Ovary (tissue), 3 donors: ENCODE measurements around the gene SH3RF3.

Source experiments
- EP300 ChIP-seq: sonication (generic); formaldehyde crosslinking; IDR thresholded peaks from one replicate; pipeline ENCODE4 v1.6.1; 2017; ENCODE audit warnings: antibody characterized with exemption
- POLR2A ChIP-seq: fragments of 450-650 bp; IDR thresholded peaks from one replicate; pipeline ENCODE4 v1.6.1; 2017; ENCODE audit warnings: antibody characterized with exemption, mild to moderate bottlenecking, moderate library complexity
- TF ChIP-seq, protein P1 (sequence below), 3 donors: fragments of 450-650 bp in 2 of 3; fragments of 200-600 bp in 1 of 3; IDR thresholded peaks; one replicate each; pipeline versions ENCODE4 v1.5.1 to v1.8.0; 2016 to 2022; ENCODE audit warnings: antibody characterized with exemption in 3 of 3, mild to moderate bottlenecking in 1 of 3
- donor health status: DM: no; HTN: no; CAD: no.

DNA sequence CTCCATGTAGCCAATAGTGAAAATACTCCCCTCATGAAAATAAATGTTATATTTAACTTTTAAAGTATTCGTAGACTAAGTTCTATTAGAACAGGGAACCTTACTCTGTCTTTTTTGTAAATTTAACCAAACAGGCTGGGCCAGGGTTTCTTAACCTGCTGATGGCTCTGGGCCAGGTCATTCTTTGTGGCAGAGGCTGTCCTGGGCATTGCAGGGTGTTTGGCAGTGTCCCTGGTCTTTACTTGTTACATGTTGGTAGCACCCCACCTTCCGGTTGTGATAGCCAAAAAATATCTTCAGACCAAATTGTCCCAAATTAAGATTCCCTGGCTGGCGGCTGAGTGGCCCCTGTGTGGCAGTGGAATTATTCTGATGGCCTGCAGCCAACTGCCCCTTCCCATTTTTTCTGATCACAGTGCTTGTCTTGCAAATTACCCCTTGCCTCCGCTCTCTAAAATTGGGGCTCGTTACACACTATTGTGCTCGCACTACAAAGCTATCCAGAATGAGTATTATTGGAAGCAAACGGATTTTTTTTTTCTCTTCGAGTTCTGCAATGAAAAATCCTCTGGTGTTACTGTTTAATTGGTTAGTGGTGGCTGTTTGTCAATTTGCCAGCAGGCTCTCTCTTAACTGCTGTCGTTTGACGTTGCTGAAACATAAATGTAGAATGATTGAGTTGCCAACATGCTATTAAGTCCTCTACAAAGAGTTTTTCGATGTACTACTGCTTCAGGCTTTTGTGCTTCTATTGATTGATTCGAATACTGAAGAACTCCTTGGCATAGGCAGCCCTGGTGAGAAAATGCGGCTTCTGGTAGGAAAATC lies 216.9 kb downstream of the SH3RF3 start:
- TF ChIP-seq POLR2A (no peak), EP300 (no peak)
- TF ChIP-seq, protein P1, sequence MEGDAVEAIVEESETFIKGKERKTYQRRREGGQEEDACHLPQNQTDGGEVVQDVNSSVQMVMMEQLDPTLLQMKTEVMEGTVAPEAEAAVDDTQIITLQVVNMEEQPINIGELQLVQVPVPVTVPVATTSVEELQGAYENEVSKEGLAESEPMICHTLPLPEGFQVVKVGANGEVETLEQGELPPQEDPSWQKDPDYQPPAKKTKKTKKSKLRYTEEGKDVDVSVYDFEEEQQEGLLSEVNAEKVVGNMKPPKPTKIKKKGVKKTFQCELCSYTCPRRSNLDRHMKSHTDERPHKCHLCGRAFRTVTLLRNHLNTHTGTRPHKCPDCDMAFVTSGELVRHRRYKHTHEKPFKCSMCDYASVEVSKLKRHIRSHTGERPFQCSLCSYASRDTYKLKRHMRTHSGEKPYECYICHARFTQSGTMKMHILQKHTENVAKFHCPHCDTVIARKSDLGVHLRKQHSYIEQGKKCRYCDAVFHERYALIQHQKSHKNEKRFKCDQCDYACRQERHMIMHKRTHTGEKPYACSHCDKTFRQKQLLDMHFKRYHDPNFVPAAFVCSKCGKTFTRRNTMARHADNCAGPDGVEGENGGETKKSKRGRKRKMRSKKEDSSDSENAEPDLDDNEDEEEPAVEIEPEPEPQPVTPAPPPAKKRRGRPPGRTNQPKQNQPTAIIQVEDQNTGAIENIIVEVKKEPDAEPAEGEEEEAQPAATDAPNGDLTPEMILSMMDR (IDR thresholded peaks at IDR 0.05): no peak
